Measurements from ENCODE around the gene SMYD3.

DNA sequence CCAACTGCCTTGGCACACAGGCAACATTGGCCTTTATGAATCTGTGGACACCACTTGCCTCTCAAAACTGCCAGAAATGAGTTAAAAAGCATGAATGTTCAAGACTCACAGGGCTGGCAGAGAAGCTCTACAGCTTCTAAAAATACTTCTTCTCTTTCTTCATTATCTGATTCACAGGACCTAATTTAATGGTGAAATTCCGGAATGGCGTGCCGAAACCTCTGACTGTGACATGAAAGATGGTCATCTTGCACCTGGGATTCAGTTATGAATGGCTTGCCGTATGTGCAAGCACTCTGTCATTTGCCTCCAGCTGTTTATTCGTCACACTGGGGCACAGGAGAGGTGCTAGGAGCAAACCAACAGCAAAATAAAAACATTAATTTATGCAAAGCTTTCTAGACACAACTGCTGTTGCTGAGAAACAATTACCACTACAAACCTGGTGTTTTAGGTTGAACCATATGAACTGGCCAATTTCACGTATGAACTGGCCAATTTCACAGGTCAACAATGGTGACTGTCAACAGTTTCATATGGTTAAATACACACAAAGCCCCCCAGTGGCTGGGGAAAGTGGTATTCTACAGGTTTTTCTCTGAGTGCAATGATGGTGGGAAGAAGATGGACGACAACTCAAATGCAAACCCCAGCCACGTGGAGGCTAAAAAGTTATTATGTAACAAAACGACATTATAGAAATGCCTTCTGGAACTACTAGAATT, 704.0 kb downstream of the SMYD3 start:
- TF ChIP-seq POLR2AphosphoS5 (IDR thresholded peaks at IDR 0.05; ENCODE audit: low read depth, low read length) = no peak
- TF ChIP-seq, protein P1, sequence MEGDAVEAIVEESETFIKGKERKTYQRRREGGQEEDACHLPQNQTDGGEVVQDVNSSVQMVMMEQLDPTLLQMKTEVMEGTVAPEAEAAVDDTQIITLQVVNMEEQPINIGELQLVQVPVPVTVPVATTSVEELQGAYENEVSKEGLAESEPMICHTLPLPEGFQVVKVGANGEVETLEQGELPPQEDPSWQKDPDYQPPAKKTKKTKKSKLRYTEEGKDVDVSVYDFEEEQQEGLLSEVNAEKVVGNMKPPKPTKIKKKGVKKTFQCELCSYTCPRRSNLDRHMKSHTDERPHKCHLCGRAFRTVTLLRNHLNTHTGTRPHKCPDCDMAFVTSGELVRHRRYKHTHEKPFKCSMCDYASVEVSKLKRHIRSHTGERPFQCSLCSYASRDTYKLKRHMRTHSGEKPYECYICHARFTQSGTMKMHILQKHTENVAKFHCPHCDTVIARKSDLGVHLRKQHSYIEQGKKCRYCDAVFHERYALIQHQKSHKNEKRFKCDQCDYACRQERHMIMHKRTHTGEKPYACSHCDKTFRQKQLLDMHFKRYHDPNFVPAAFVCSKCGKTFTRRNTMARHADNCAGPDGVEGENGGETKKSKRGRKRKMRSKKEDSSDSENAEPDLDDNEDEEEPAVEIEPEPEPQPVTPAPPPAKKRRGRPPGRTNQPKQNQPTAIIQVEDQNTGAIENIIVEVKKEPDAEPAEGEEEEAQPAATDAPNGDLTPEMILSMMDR (IDR thresholded peaks at IDR 0.05) = no peak
- TF ChIP-seq, protein P2, sequence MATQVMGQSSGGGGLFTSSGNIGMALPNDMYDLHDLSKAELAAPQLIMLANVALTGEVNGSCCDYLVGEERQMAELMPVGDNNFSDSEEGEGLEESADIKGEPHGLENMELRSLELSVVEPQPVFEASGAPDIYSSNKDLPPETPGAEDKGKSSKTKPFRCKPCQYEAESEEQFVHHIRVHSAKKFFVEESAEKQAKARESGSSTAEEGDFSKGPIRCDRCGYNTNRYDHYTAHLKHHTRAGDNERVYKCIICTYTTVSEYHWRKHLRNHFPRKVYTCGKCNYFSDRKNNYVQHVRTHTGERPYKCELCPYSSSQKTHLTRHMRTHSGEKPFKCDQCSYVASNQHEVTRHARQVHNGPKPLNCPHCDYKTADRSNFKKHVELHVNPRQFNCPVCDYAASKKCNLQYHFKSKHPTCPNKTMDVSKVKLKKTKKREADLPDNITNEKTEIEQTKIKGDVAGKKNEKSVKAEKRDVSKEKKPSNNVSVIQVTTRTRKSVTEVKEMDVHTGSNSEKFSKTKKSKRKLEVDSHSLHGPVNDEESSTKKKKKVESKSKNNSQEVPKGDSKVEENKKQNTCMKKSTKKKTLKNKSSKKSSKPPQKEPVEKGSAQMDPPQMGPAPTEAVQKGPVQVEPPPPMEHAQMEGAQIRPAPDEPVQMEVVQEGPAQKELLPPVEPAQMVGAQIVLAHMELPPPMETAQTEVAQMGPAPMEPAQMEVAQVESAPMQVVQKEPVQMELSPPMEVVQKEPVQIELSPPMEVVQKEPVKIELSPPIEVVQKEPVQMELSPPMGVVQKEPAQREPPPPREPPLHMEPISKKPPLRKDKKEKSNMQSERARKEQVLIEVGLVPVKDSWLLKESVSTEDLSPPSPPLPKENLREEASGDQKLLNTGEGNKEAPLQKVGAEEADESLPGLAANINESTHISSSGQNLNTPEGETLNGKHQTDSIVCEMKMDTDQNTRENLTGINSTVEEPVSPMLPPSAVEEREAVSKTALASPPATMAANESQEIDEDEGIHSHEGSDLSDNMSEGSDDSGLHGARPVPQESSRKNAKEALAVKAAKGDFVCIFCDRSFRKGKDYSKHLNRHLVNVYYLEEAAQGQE (IDR thresholded peaks at IDR 0.05; ENCODE audit: insufficient read depth in 1 of 2, low read depth in 2 of 2, low read length in 1 of 2) = no peak
- no peak for TF ChIP-seq SIN3A (IDR thresholded peaks at IDR 0.05; ENCODE audit: borderline replicate concordance, insufficient read depth, low read depth, low read length)

Measured in Panc1 (cell line).